Measurements from ENCODE around the gene FBXL7.

FBXL7 gene

DNA sequence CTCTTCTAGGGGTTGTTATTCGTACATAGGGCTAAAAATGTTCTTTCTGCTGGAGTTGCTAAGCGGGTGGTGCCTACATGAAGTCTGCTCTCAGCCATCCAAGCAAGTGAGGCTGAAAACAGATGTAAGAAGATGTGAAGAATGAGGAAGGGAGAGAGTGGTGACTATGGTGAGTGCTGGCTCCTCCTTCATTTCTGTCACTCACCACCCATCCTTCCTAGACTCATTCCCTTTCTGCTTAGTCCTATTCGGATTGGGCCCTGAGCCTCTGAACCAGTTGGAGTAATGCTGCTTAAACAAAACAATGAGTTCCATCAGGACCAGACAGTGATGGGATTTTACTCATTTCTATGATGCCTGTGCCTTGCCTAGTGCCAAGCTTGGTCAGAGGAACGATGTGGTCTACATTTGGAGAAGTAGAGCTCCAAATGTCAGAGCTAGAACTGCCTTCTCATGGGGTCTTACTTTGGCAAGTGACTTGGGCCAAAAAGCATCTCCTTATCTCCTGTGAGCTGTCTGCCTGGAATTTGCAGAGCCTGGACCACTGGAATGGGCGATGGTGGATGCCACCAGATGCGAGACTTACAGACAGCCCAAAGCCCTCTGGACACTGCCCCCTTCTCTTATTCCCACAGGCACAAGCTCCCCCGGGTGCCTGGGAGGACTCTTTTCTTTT lies 192.9 kb downstream of the FBXL7 start:
- H2AFZ ChIP-seq (ENCODE audit: low read length), result no peak overlapping the region
- H3K9me3 ChIP-seq (ENCODE audit: insufficient read depth, low read depth, low read length), result no peaks in the 10 kb centered on the region
- no peaks in the 10 kb centered on the region for H3K27me3 ChIP-seq (ENCODE audit: insufficient read depth, low read length, poor library complexity, severe bottlenecking)
- H3K9me2 ChIP-seq (replicated peaks; ENCODE audit: low read depth, low read length), result no peaks in the 10 kb centered on the region
- no peaks in the 10 kb centered on the region for H4K20me1 ChIP-seq (ENCODE audit: insufficient read depth, low read length, poor library complexity, severe bottlenecking)
- no peak overlapping the region for H3K9ac ChIP-seq (ENCODE audit: low read depth, low read length, poor library complexity, severe bottlenecking)
- H3K4me1 ChIP-seq (ENCODE audit: insufficient read depth, low read length, poor library complexity, severe bottlenecking), result no peaks in the 10 kb centered on the region
- H3K4me3 ChIP-seq (ENCODE audit: low read length, poor library complexity, severe bottlenecking), result no peak overlapping the region
- H3K79me2 ChIP-seq (ENCODE audit: insufficient read depth, low read length), result no peaks in the 10 kb centered on the region
- H3K4me2 ChIP-seq (ENCODE audit: low read depth, low read length, poor library complexity, severe bottlenecking), result no peak overlapping the region
- H3F3A ChIP-seq (ENCODE audit: low read depth), result no peaks in the 10 kb centered on the region
- TF ChIP-seq, protein P1, sequence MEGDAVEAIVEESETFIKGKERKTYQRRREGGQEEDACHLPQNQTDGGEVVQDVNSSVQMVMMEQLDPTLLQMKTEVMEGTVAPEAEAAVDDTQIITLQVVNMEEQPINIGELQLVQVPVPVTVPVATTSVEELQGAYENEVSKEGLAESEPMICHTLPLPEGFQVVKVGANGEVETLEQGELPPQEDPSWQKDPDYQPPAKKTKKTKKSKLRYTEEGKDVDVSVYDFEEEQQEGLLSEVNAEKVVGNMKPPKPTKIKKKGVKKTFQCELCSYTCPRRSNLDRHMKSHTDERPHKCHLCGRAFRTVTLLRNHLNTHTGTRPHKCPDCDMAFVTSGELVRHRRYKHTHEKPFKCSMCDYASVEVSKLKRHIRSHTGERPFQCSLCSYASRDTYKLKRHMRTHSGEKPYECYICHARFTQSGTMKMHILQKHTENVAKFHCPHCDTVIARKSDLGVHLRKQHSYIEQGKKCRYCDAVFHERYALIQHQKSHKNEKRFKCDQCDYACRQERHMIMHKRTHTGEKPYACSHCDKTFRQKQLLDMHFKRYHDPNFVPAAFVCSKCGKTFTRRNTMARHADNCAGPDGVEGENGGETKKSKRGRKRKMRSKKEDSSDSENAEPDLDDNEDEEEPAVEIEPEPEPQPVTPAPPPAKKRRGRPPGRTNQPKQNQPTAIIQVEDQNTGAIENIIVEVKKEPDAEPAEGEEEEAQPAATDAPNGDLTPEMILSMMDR (conservative IDR thresholded peaks at IDR 0.05; ENCODE audit: low read length), result no peak
- TF ChIP-seq EZH2phosphoT487 (IDR thresholded peaks at IDR 0.05; ENCODE audit: borderline replicate concordance), result no peak
- H3K36me3 ChIP-seq (ENCODE audit: insufficient read depth, low read length), result no peaks in the 10 kb centered on the region

- H3K4me2 ChIP-seq (ENCODE audit: low read depth, low read length, poor library complexity, severe bottlenecking), result no peak overlapping the region
- H2AFZ ChIP-seq (ENCODE audit: low read length), result no peak overlapping the region
- no peaks in the 10 kb centered on the region for H4K20me1 ChIP-seq (ENCODE audit: insufficient read depth, low read length, poor library complexity, severe bottlenecking)
- no peaks in the 10 kb centered on the region for H3K4me1 ChIP-seq (ENCODE audit: insufficient read depth, low read length, poor library complexity, severe bottlenecking)
- H3K79me2 ChIP-seq (ENCODE audit: insufficient read depth, low read length), result no peaks in the 10 kb centered on the region
- H3K4me3 ChIP-seq (ENCODE audit: low read length, poor library complexity, severe bottlenecking), result no peak overlapping the region
- H3K36me3 ChIP-seq (ENCODE audit: insufficient read depth, low read length), result no peaks in the 10 kb centered on the region
- no peaks in the 10 kb centered on the region for H3F3A ChIP-seq (ENCODE audit: low read depth)
- no peaks in the 10 kb centered on the region for H3K9me3 ChIP-seq (ENCODE audit: insufficient read depth, low read depth, low read length)
- no peak overlapping the region for H3K9ac ChIP-seq (ENCODE audit: low read depth, low read length, poor library complexity, severe bottlenecking)
- no peak for TF ChIP-seq EZH2phosphoT487 (IDR thresholded peaks at IDR 0.05; ENCODE audit: borderline replicate concordance)
- TF ChIP-seq, protein P1 (conservative IDR thresholded peaks at IDR 0.05; ENCODE audit: low read length), result no peak
- no peaks in the 10 kb centered on the region for H3K27me3 ChIP-seq (ENCODE audit: insufficient read depth, low read length, poor library complexity, severe bottlenecking)
- H3K9me2 ChIP-seq (replicated peaks; ENCODE audit: low read depth, low read length), result no peaks in the 10 kb centered on the region
Measured at GRCh38 chr5:15693382-15693728, 193.4 kb downstream of the FBXL7 start.

GRCh38 chr5:15693933-15694332 lies 194.0 kb downstream of the FBXL7 start:
- no peak overlapping the region for H3K9ac ChIP-seq (ENCODE audit: low read depth, low read length, poor library complexity, severe bottlenecking)
- H2AFZ ChIP-seq (ENCODE audit: low read length), result no peak overlapping the region
- no peaks in the 10 kb centered on the region for H3K9me3 ChIP-seq (ENCODE audit: insufficient read depth, low read depth, low read length)
- H3K4me3 ChIP-seq (ENCODE audit: low read length, poor library complexity, severe bottlenecking), result no peak overlapping the region
- H3K36me3 ChIP-seq (ENCODE audit: insufficient read depth, low read length), result no peaks in the 10 kb centered on the region
- no peaks in the 10 kb centered on the region for H3F3A ChIP-seq (ENCODE audit: low read depth)
- TF ChIP-seq, protein P1 (conservative IDR thresholded peaks at IDR 0.05; ENCODE audit: low read length), result no peak
- TF ChIP-seq EZH2phosphoT487 (IDR thresholded peaks at IDR 0.05; ENCODE audit: borderline replicate concordance), result no peak
- no peaks in the 10 kb centered on the region for H4K20me1 ChIP-seq (ENCODE audit: insufficient read depth, low read length, poor library complexity, severe bottlenecking)
- no peak overlapping the region for H3K4me2 ChIP-seq (ENCODE audit: low read depth, low read length, poor library complexity, severe bottlenecking)
- no peaks in the 10 kb centered on the region for H3K79me2 ChIP-seq (ENCODE audit: insufficient read depth, low read length)
- no peaks in the 10 kb centered on the region for H3K9me2 ChIP-seq (replicated peaks; ENCODE audit: low read depth, low read length)
- no peaks in the 10 kb centered on the region for H3K27me3 ChIP-seq (ENCODE audit: insufficient read depth, low read length, poor library complexity, severe bottlenecking)
- no peaks in the 10 kb centered on the region for H3K4me1 ChIP-seq (ENCODE audit: insufficient read depth, low read length, poor library complexity, severe bottlenecking)
